DOHH2 (cell line): ENCODE results near the gene AZI2.

Experiments
- H3F3A ChIP-seq: fragments of 200-600 bp; sonication (generic), shearing (Covaris generic); 2 replicates; pipeline ENCODE4 v1.6.0; 2016; ENCODE audit warnings: antibody characterized with exemption, mild to moderate bottlenecking; ENCODE audit not compliant: control insufficient read depth, insufficient read depth
- H3K27ac ChIP-seq: fragments of 200-600 bp; sonication (generic); 2 replicates; pipeline ENCODE4 v1.5.1; 2014; ENCODE audit warnings: low read depth, mild to moderate bottlenecking, low read length, moderate library complexity
- H3K27me3 ChIP-seq: fragments of 200-600 bp; sonication (generic); 2 replicates; pipeline ENCODE4 v1.6.1; 2014; ENCODE audit warnings: mild to moderate bottlenecking, low read length, mixed read lengths; ENCODE audit not compliant: control insufficient read depth
- H3K36me3 ChIP-seq: fragments of 200-600 bp; sonication (generic); 2 replicates; pipeline ENCODE4 v1.6.1; 2014; ENCODE audit warnings: mild to moderate bottlenecking, low read length, moderate library complexity, mixed read lengths; ENCODE audit not compliant: control insufficient read depth
- H3K4me1 ChIP-seq: fragments of 200-600 bp; sonication (generic); 2 replicates; pipeline ENCODE4 v1.6.1; 2014; ENCODE audit warnings: mild to moderate bottlenecking, low read length, mixed read lengths; ENCODE audit not compliant: control insufficient read depth
- H3K4me2 ChIP-seq: fragments of 200-600 bp; sonication (generic); 2 replicates; pipeline ENCODE4 v1.6.0; 2014; ENCODE audit warnings: mild to moderate bottlenecking, low read length, moderate library complexity
- H3K4me3 ChIP-seq: fragments of 200-600 bp; sonication (generic); 2 replicates; pipeline ENCODE4 v1.5.1; 2014; ENCODE audit warnings: mild to moderate bottlenecking, low read length, mixed read lengths
- H3K79me2 ChIP-seq: fragments of 200-600 bp; sonication (generic); 2 replicates; pipeline ENCODE4 v1.6.1; 2014; ENCODE audit warnings: mild to moderate bottlenecking, low read length, mixed read lengths; ENCODE audit not compliant: control insufficient read depth
- H3K9me2 ChIP-seq: fragments of 200-600 bp; sonication (generic); replicated peaks from 2 replicates; pipeline ENCODE4 v1.6.1; 2014; ENCODE audit warnings: mild to moderate bottlenecking, low read length, mixed read lengths; ENCODE audit not compliant: control insufficient read depth
- H3K9me3 ChIP-seq: fragments of 200-600 bp; sonication (generic); 2 replicates; pipeline ENCODE4 v1.6.1; 2014; ENCODE audit warnings: antibody characterized with exemption, low read length, mixed read lengths; ENCODE audit not compliant: control insufficient read depth, insufficient read depth
- H4K20me1 ChIP-seq: fragments of 200-600 bp; sonication (generic); 2 replicates; pipeline ENCODE4 v1.6.0; 2014; ENCODE audit warnings: low read depth, mild to moderate bottlenecking, antibody characterized with exemption, low read length, moderate library complexity; ENCODE audit not compliant: control insufficient read depth, insufficient read depth
- CTCF ChIP-seq: fragments of 200-600 bp; sonication (generic); IDR thresholded peaks from one replicate; pipeline ENCODE4 v1.5.1; 2014; ENCODE audit warnings: antibody characterized with exemption, mild to moderate bottlenecking, low read depth, low read length; ENCODE audit not compliant: poor library complexity, severe bottlenecking
- EZH2phosphoT487 ChIP-seq: fragments of 200-600 bp; sonication (generic); IDR thresholded peaks from 2 replicates; pipeline ENCODE4 v1.6.1; 2017; ENCODE audit warnings: borderline replicate concordance, mild to moderate bottlenecking, antibody characterized with exemption, low read length, moderate library complexity, mixed read lengths

Gene AZI2

GRCh38 chr3:28348629-28349468, at the start of gene AZI2, which contains the start of gene ZCWPW2:
TSS of gene AZI2 (minus strand) at chr3:28348824. CDS start at chr3:28340617, 8,207 bp downstream.
TSS of gene ZCWPW2 (plus strand) at chr3:28348721. CDS start at chr3:28413069, 64,348 bp downstream.
- H4K20me1 ChIP-seq, result no peaks in the 10 kb centered on the region
- no peaks in the 10 kb centered on the region for H3K27me3 ChIP-seq
- H3K4me1 ChIP-seq, result peaks cover 37% of the 10 kb centered on the region
- no peaks in the 10 kb centered on the region for H3K9me2 ChIP-seq
- peaks cover 2% of the 10 kb centered on the region; the same call in 1 of the 2 replicates for H3K36me3 ChIP-seq
- H3K4me3 ChIP-seq, result peak within 1 kb of the TSS; percentile 96
- H3K27ac ChIP-seq, result peak within 1 kb of the TSS; percentile 55
- H3K9me3 ChIP-seq, result no peaks in the 10 kb centered on the region
- peak within 1 kb of the TSS; percentile 86 for H3K4me2 ChIP-seq
- 0 out of 2 replicates have a peak, but pooled peaks cover 2% of the 10 kb centered on the region for H3F3A ChIP-seq
- TF ChIP-seq EZH2phosphoT487 (no peak), CTCF (peak; percentile 58)
- H3K79me2 ChIP-seq, result peaks cover 47% of the 10 kb centered on the region

- Histone ChIP-seq H3K9me2 (no peaks in the 10 kb centered on the region), H3F3A (no peaks in the 10 kb centered on the region), H4K20me1 (no peaks in the 10 kb centered on the region), H3K36me3 (no peaks in the 10 kb centered on the region), H3K4me1 (no peaks in the 10 kb centered on the region), H3K4me3 (no peak overlapping the region), H3K4me2 (no peak overlapping the region), H3K79me2 (no peaks in the 10 kb centered on the region), H3K9me3 (no peaks in the 10 kb centered on the region), H3K27ac (no peak overlapping the region), H3K27me3 (no peaks in the 10 kb centered on the region)
- TF ChIP-seq EZH2phosphoT487 (no peak), CTCF (no peak)
These were observed 40.4 kb upstream of the AZI2 start for GRCh38 chr3:28388978-28389377.

GRCh38 chr3:28386049-28386448, 37.4 kb upstream of the AZI2 start:
- Histone ChIP-seq H3F3A (no peaks in the 10 kb centered on the region), H3K27me3 (no peaks in the 10 kb centered on the region), H3K4me2 (no peak overlapping the region), H3K4me1 (no peaks in the 10 kb centered on the region), H3K9me3 (no peaks in the 10 kb centered on the region), H3K27ac (no peak overlapping the region), H3K4me3 (no peak overlapping the region), H4K20me1 (no peaks in the 10 kb centered on the region), H3K9me2 (no peaks in the 10 kb centered on the region), H3K36me3 (no peaks in the 10 kb centered on the region), H3K79me2 (no peaks in the 10 kb centered on the region)
- TF ChIP-seq EZH2phosphoT487, result no peak
- TF ChIP-seq CTCF, result no peak
